Thyroid gland (tissue), 4 donors: ENCODE results near the gene SRSF3.

Experiments used
- POLR2A ChIP-seq, 2 donors: fragments of 450-650 bp; IDR thresholded peaks; one replicate each; pipeline ENCODE4 v1.6.1; 2017; ENCODE audit warnings: antibody characterized with exemption in 2 of 2, mild to moderate bottlenecking in 2 of 2, moderate library complexity in 1 of 2
- TF ChIP-seq, protein P1 (sequence below), 6 experiments: fragments of 200-600 bp in 3 of 6; fragments of 450-650 bp in 3 of 6; sonication (generic) in 3 of 6; IDR thresholded peaks; one replicate each; pipeline ENCODE4 v1.5.1; 2016 to 2019; ENCODE audit warnings: antibody characterized with exemption in 6 of 6, mild to moderate bottlenecking in 2 of 6, inconsistent platforms in 1 of 6, moderate library complexity in 1 of 6

DNA sequence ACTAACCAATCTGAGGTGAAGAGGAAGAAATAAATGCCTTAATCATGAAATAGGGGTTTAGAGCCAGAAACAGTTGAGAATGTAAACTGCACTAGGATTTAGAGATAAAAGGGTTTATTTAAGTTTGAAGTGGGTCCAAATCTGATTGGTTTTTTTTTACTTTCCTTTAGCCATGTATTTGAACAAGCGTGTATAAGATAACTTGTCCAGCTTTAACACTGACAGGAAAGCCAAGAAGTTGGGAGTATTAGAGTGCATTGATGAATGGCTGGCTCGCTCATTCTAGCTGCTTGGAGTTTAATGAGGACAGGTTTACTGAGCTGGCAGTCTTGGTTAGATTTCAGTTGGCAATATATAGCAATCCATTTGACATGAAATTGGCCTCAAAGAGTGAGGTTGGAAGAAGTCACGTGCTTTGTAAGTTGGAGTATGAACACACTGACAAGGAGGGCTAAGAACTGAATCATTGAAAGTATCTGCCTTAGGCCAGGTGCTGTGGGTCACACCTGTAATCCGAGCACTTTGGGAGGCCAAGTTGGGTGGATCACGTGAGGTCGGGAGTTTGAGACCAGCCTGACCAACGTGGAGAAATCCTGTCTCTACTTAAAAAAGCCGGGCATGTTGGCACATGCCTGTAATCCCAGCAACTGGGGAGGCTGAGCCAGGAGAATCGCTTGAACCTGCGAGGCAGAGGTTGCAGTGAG, 13.7 kb downstream of the SRSF3 start:
- no peak for TF ChIP-seq POLR2A (IDR thresholded peaks at IDR 0.05)
- TF ChIP-seq, protein P1, sequence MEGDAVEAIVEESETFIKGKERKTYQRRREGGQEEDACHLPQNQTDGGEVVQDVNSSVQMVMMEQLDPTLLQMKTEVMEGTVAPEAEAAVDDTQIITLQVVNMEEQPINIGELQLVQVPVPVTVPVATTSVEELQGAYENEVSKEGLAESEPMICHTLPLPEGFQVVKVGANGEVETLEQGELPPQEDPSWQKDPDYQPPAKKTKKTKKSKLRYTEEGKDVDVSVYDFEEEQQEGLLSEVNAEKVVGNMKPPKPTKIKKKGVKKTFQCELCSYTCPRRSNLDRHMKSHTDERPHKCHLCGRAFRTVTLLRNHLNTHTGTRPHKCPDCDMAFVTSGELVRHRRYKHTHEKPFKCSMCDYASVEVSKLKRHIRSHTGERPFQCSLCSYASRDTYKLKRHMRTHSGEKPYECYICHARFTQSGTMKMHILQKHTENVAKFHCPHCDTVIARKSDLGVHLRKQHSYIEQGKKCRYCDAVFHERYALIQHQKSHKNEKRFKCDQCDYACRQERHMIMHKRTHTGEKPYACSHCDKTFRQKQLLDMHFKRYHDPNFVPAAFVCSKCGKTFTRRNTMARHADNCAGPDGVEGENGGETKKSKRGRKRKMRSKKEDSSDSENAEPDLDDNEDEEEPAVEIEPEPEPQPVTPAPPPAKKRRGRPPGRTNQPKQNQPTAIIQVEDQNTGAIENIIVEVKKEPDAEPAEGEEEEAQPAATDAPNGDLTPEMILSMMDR (IDR thresholded peaks at IDR 0.05), result no peak
